ENCODE data around the gene ZNF366. TPM values are rescaled to one million over a fixed set of nuclear protein-coding genes. Genes with fewer than 3 reads are reported as not detected.

Gene ZNF366
- total RNA-seq, 1 experiment from 2014 or later = not detected

DNA sequence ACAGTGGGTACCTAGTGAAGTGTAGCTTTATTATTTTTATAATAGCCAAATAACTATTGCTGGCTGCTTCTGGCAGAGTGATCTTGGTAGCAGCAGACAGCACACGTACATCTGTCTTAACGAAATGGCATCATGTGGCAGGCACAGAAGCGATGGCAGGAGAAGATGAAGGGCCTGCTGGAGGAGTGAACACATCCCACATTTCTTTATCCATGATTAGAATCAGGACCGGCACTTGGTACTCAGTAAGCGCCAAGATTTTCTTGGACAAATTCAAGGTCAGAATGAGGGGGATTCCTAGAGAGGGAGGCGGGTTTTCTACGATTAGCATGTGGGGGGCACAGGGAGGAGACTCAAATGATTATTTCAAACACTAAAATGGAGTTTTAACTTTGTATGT lies 23.0 kb upstream of the ZNF366 start:
- Histone ChIP-seq H3K36me3 (no peaks in the 10 kb centered on the region), H3K4me3 (no peak overlapping the region), H3K27me3 (no peaks in the 10 kb centered on the region), H3K9me3 (no peaks in the 10 kb centered on the region)
- no peak for DNase-seq

DNA sequence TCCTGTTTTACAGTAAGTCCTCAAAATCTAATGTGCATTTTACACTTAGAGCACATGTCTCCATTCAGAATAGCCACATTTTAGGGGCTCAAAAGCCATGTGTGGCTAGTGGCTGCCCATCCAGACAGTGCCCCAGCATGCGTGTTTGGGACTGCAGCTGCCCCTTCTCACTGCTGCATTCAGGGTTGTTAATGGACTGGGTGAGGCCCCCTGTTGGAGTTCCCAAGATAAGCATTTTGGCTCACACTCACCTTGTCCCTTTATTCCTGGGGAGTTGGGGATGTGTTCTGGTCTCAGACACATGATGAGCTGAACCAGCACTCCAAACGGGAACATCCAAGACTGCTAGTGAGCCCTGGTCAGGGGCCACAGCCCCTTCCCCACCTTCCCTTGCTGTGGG lies 22.2 kb upstream of the ZNF366 start:
- H3K4me3 ChIP-seq = no peak overlapping the region
- H3K9me3 ChIP-seq = no peaks in the 10 kb centered on the region
- DNase-seq = no peak

DNA sequence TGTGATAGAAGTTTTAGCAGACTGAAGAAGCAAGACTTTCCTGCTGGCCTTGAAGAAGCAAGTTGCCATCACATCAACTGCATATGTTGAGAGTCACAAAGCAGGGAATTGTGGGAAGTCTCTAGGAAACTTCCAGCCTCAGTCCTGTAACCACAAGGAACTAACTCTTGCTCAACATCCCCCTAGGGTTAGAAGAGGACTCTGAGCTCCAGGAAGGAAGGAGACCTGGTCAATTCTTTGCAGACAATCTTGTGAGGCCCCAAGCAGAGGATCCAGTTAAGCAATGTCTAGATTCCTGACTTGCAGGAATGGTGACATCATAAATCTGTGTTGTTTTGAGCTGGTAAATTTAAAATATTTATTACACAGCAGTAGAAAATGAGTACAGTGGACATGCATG lies 18.6 kb upstream of the ZNF366 start:
- no peak for DNase-seq
- no peaks in the 10 kb centered on the region for H3K27me3 ChIP-seq
- peaks cover 6% of the 10 kb centered on the region for H3K9me3 ChIP-seq
- no peaks in the 10 kb centered on the region for H3K36me3 ChIP-seq
- H3K4me3 ChIP-seq = no peak overlapping the region

More for the DNA sequence above, 22.2 kb upstream of the ZNF366 start:
- Histone ChIP-seq H3K27me3 (no peaks in the 10 kb centered on the region), H3K36me3 (no peaks in the 10 kb centered on the region)

DNA sequence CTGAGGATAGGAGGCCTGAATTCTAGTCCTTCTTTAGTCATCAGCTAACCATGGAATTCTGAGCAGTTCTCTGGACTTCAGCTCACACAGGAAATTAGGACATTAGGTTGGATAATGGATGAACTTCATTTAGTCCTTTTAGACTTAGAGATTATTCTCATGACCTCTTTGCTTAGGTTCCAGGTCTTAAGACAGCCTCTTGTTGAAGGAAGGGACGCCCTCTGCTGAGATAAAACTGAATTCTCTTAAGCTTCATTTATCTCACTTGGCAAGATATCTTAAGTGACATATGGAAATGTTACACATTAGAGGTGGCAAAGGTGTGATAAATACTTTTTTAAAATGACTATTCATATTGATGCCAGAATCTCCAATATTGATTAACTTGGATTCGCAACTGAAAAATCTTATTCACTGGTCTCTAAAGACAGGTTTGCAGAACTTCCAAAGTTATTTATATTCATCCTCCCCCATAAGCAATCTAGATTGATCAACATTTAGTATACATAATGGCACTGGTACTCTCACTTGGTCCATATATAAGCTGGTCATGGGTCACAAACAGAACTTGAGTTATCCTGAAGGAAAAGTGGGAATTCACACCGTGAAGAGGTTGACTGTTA lies 16.9 kb upstream of the ZNF366 start:
- H3K9me3 ChIP-seq = peaks cover 6% of the 10 kb centered on the region
- no peak for DNase-seq
- H3K36me3 ChIP-seq = no peaks in the 10 kb centered on the region
- no peaks in the 10 kb centered on the region for H3K27me3 ChIP-seq
- no peak overlapping the region for H3K4me3 ChIP-seq

DNA sequence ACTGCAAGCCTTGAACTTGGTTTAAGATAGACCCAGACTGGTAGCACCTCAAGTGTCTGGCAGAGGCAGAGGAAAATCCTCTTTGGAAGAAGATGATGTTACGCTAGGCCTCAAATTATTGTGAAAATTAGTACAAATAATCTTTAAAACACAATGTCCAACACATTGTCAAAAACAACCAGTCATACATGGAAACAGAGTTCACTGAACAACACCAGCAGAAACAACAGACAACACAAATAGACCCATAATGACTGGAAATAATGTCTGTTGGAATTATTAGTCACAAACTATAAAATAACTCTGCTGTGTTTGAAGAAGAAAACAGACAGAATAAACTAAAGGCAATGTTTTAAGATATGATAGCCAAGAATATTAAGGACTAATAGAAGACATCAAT lies 15.4 kb upstream of the ZNF366 start:
- H3K36me3 ChIP-seq = no peaks in the 10 kb centered on the region
- no peaks in the 10 kb centered on the region for H3K27me3 ChIP-seq
- peaks cover 14% of the 10 kb centered on the region for H3K9me3 ChIP-seq
- no peak for DNase-seq
- no peak overlapping the region for H3K4me3 ChIP-seq

DNA sequence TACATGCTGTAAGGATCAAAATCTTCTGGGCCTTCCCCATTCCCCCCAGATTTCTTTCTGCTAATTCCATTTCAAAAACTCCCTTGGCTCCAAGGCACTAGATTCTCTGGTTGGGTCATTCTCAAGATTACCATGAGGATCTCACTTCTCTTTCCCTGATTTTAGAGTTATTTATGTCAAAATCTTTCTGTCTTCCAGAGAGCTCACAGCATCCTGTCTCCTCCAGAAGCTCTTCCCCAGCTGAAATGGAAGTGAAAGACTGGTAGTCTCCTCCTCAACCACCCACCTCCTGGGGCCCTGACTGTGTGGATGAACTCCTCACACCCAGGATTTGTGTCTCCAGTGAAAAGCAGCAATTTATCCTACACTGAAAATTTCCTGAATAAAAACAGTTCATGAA lies 11.9 kb upstream of the ZNF366 start:
- Histone ChIP-seq H3K27me3 (no peaks in the 10 kb centered on the region), H3K4me3 (no peak overlapping the region), H3K36me3 (no peaks in the 10 kb centered on the region), H3K9me3 (peaks cover 14% of the 10 kb centered on the region)
- no peak for DNase-seq

DNA sequence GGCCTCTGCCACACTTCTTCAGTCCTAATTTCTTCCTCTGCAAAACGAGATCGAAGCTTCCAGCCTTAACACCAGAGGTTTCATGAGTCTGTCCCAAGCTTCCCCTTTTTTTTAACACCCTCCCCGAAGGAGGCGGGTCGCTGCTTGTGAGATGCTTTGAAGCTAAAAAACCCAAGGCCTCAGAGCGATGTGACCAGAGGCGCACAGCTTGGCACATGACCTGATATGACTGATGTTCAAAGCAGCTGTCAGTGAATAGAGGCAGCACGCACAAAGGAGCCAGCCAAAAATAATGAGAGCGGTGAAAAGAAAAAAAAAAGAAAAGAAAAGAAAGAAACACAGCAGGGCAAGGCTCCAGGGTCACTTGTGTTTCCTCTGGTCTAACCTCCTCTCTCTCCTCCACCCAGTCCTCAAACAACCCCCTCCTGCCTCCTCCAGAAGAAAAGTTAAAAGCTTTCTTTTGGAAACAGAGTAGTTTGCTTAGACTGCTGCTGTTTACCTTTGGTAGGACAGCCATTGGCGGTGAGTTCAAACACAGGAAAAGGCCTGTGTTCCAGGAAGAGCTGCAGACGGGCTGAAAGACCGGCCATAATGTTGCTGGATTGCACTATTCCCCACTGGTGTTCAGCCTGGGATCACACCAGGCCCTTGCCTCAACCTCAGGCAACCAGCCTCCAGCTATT lies 10.9 kb upstream of the ZNF366 start:
- no peaks in the 10 kb centered on the region for H3K36me3 ChIP-seq
- H3K27me3 ChIP-seq = no peaks in the 10 kb centered on the region
- DNase-seq = no peak
- H3K4me3 ChIP-seq = no peak overlapping the region
- peaks cover 14% of the 10 kb centered on the region for H3K9me3 ChIP-seq

DNA sequence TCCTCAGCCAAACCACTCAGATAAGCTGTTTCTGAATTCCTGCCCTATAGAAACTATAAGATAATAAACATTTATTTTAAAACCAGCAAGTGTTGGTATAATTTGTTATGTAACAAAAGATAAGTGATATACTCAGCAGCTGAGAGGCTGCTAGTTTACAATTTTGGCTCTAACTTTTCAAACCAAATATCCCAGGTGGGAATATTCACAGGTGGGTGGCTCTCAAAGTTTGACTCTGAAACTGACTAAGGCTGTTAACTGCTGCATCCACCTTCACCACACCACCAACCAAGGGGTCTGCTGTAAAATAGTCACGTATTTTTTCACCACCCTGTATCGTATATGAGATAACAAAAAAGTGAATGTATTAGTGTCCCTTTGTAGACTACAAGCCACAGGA lies 9.7 kb upstream of the ZNF366 start:
- H3K36me3 ChIP-seq = no peaks in the 10 kb centered on the region
- no peak for DNase-seq
- peaks cover 8% of the 10 kb centered on the region; the same call in 1 of the 2 replicates for H3K9me3 ChIP-seq
- H3K4me3 ChIP-seq = no peak overlapping the region
- no peaks in the 10 kb centered on the region for H3K27me3 ChIP-seq

DNA sequence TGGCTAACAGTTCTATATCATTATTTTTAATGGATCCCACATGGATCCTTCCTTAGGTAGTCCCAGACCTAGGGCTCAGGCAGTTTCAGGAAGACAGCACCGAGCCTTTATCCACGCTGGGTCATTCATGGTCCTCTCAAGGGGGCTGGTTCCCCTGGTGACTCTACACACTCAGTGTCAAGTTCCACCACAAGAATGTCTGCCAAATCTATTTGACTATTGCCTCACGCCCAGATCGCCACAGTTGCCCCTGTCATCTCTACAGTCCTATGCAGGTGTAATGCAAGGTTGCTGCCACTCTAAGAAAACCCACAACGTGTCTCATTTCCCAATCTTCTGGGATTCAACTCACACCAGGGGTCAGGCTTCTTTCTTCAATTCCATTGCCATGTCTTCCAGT lies 8.0 kb upstream of the ZNF366 start:
- no peak for DNase-seq
- H3K9me3 ChIP-seq = peaks cover 8% of the 10 kb centered on the region; the same call in 1 of the 2 replicates
- H3K36me3 ChIP-seq = no peaks in the 10 kb centered on the region
- H3K27me3 ChIP-seq = no peaks in the 10 kb centered on the region
- H3K4me3 ChIP-seq = no peak overlapping the region

DNA sequence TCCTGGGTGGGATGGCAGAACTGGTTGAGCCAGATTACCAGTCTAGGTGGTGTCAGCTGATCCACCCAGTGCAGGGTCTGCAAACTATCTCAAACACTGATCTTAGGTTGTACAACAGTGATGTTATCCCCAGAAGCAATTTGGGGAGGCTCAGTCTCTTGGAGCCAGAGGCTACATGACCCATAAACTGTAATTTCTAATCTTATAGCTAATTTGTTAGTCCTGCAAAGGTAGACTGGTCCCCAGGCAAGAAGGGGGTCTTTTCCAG lies 5.3 kb upstream of the ZNF366 start:
- no peak for DNase-seq
- Histone ChIP-seq H3K4me3 (no peak overlapping the region), H3K9me3 (no peaks in the 10 kb centered on the region)

DNA sequence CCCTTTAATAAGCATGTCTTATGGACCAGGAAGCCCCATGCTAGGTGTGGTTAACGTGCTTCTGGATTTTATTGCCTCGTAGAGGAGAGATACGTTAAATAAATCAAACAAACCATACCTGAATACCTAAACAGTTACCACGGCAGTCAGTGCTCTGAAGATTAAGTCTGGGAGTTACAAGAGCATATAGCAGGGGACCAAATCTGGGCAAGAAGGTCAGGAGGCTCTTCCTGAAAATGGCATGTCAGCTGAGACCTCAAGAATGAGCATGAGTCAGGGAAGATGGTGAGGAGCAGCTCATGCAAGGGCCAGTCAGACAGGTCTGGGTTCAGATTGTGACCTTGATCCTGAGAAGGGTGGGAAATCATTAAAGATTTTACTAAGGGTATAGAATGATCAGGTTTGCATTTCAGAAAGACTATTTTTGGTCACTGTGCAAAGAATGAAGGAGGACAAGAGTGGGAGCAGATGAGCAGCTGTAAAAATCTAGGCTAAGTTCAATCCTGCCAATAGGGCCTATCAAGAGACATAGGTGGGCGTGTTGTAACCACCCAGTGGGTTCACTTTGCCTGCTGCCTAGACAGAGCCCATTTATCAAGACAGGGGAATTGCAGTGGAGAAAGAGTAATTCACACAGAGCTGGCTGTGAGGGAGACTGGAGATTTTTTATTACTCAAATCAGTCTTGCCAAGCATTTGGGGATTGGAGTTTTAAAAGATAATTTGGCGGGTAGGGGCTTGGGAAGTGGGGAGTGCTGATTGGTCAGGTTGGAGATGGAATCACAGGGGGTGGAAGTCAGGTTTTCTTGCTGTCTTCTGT lies 4.8 kb upstream of the ZNF366 start:
- H3K27me3 ChIP-seq = no peaks in the 10 kb centered on the region
- no peak for DNase-seq
- no peaks in the 10 kb centered on the region for H3K36me3 ChIP-seq
- no peaks in the 10 kb centered on the region for H3K9me3 ChIP-seq
- no peak overlapping the region for H3K4me3 ChIP-seq

More for the DNA sequence above, 5.3 kb upstream of the ZNF366 start:
- H3K27me3 ChIP-seq = no peaks in the 10 kb centered on the region
- H3K36me3 ChIP-seq = no peaks in the 10 kb centered on the region

DNA sequence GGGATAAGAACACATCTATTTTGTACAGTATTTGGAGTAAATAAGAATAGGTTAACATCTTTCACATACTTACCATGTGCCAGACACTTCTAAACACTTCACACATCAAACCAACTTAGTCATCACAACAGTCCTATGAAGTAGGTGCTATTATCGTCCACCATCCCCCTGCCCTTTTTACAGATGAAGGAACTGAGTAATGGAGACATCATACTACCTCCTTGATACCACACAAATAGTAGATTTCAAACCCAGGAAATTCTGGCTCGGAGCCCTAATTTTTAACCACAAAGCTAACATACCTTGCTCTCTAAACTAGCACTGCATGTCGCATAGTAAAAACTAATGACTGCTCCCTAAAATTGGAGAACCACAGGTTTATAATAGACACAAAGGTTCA lies 4.2 kb upstream of the ZNF366 start:
- H3K27me3 ChIP-seq = no peaks in the 10 kb centered on the region
- no peaks in the 10 kb centered on the region for H3K9me3 ChIP-seq
- no peak overlapping the region for H3K4me3 ChIP-seq
- DNase-seq = peak; percentile 47
- no peaks in the 10 kb centered on the region for H3K36me3 ChIP-seq

DNA sequence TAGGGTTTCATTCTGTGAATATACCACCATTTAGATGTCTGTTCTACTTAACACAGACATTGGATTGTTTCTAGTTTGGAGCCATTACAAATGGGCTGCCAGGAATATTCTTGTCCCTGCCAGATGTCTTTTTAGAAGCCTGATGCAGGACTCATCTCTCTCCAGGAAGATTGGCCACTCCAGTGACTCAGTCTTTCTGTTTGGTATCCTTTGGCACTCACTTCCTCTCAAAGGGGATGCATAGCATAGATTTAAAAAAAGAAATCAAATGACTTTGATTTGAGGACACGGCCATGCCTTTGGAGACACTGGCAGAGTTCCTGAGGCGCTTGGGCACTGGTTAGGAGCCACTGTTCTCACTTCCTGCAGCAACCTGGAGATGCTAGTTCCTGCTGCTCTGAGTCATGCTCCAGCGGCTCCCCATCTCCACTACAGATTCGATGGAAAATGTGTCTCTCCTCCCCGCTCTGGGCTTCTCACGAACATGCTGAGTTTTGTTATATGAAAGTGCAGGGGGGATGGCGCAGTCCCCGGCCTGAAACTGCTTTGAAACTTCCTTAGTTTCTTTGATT lies 3.5 kb upstream of the ZNF366 start:
- Histone ChIP-seq H3K27me3 (no peaks in the 10 kb centered on the region), H3K9me3 (no peaks in the 10 kb centered on the region), H3K4me3 (no peak overlapping the region), H3K36me3 (no peaks in the 10 kb centered on the region)
- peak; percentile 97 for DNase-seq

DNA sequence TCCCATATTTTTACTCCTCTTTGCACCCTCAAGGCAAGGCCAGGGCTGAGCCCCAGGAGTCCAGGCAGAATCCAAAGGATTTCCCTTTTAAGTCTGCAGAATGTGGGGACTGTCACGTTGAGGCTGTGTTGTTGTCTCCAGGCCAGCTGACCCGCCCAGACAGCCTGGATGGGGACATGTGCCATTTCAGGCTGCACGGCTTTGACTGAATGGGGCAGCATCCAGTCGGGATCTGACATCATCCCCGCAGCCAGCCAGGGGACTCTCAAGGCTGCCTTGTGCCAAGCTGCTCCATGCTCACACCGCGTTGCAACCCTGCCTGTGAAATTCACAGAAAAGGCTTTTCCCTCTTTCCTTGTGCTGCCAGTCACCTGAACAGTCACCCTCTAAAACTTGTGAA lies 2.2 kb upstream of the ZNF366 start:
- no peak overlapping the region for H3K4me3 ChIP-seq
- H3K9me3 ChIP-seq = no peaks in the 10 kb centered on the region
- H3K27me3 ChIP-seq = no peaks in the 10 kb centered on the region
- no peaks in the 10 kb centered on the region for H3K36me3 ChIP-seq
- DNase-seq = peak; percentile 38

DNA sequence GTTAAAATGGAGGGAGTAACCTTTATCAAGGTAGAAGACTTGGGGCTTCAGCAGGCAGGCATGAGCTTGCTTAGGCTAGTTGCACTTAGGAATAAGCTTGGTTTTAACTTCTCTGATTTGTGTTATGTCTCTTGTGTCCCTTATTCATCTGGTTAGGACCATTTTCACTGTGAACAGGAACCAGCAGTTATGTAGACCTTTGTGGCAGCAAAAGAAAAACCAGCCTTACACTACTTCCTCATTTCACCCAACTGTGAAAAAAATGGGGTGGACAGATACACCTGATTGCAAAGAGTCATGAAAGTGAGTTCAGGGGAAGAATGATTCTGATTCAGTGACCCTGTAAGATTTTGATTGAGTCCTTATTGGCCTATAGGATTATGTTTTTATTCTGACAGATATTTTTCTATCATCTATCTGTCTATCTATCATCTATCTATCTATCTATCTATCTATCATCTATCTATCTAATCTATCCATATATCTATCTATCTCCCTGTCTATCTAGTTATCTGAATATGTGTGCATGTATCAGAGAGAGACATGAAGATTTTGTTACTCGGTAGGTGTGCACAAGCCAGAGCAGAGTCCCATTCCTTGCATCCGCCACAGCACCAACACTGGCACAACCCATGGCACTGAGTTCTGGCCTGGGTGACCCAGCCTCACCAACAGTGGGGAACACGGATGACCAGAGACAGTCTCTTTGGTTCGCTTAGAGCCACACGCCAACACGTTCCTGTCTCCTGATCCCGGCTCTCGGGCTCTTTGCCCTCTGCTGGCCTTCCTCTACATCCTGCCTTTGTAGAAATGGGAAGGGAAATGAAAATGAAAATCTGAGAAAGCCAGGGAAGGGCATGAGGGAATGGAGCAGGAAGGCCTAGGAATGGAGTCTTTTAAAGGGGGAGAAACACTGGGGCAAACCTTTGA lies 1.3 kb upstream of the ZNF366 start:
- no peak for DNase-seq
- H3K9me3 ChIP-seq = no peaks in the 10 kb centered on the region
- H3K27me3 ChIP-seq = no peaks in the 10 kb centered on the region
- H3K4me3 ChIP-seq = no peak overlapping the region
- H3K36me3 ChIP-seq = no peaks in the 10 kb centered on the region

DNA sequence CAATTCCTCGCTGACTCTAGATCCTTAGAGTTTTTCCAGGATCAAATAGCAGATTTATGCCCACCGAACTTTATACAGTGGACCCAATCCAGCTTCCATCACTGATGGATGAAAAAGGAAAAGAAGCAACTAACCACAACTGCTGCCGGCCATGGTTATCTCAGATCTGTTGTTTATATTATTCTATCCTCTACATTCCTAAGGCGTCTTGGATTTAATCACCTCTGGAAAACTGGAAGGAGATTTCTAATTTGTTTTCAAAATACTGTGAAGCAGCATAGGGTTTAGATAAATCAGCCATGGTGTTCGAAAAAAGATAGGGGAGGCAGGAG lies 663 bp upstream of the ZNF366 start:
- DNase-seq = no peak
- Histone ChIP-seq H3K36me3 (no peaks in the 10 kb centered on the region), H3K9me3 (no peaks in the 10 kb centered on the region), H3K27me3 (no peaks in the 10 kb centered on the region), H3K4me3 (no peak overlapping the region)

DNA sequence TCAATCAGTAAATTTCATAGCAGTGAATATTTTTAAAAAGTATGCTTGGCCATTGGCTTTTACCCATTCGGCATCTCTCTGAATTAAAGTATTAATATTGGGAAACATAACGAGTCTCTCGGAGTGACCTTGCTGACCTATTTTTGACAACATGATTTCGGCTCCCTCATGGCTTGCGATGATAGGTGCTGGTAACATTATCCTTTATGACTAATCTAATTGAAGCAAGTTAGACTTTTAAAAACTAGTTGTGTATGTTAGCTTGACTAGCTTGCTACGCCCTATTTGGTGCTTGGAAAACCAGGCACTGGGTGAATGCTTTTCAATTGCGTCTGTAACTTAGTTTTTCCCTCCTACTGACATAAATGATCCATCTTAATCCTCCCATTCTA lies 1.1 kb downstream of the ZNF366 start:
- no peak overlapping the region for H3K4me3 ChIP-seq
- no peaks in the 10 kb centered on the region for H3K27me3 ChIP-seq
- DNase-seq = no peak
- H3K36me3 ChIP-seq = no peaks in the 10 kb centered on the region
- H3K9me3 ChIP-seq = no peaks in the 10 kb centered on the region
